ENCODE data around the gene NSMCE3. TPM values are rescaled to one million over a fixed set of nuclear protein-coding genes. Genes with fewer than 3 reads are reported as not detected.
A peak's percentile ranks its signal among the peaks of the same experiment; 100 is the strongest.
"Not testable (repeated sequence)": the region's sequence is repeated elsewhere in the genome, so short reads cannot be mapped to it uniquely, and the experiment has no call there.

The NSMCE3 gene
- total RNA-seq, 2 experiments from 2014 or later = 9.4 to 10.0 TPM

DNA sequence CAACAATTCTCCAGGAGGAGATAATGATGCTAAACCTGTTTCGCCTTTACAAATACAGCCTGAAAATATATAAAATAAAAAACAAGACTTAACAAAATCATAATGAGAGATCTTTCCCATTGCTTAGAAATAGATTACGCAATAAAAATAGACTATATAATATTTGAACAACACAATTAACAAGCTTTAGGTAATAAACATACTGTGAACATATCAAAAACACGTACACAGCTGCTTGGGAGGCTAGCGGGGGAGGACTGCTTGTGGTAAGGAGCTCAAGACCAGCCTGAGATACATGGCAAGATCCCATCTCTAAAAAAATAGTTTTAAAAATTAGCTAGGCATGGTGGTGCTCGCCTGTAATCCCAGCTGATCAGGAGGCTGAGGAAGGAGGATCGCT is 8.7 kb downstream of the NSMCE3 start:
- CTCF ChIA-PET = no interaction called here
- peaks cover 2% of the 10 kb centered on the region for H3K36me3 Mint-ChIP-seq (ENCODE audit: low read depth)

DNA sequence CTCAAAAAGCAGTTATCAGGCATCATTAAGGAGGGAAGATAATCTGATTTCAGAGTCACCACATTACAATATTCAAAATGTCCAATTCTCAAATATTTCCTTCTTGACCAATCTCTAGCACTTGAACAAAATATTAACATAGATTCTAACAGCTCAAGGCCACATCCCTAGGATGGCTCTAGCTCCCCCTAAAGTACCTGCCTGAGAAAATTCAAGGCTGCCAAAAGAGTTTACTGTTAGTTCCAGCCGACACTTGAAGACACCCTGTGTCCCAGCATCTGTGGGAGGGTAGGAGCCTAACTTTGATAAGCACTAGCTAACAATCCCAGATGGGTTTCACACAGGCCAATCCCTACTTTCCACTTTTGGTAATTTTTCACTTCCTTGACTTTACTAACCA is 10.4 kb downstream of the NSMCE3 start:
- no peaks in the 10 kb centered on the region for H3K36me3 Mint-ChIP-seq (ENCODE audit: low read depth)
- POLR2A ChIA-PET = no interaction called here

More for the DNA sequence above, 8.7 kb downstream of the NSMCE3 start:
- Mint-ChIP-seq H3K9me3 (no peaks in the 10 kb centered on the region), H3K27ac (no peak overlapping the region), H3K27me3 (no peaks in the 10 kb centered on the region), H3K4me1 (peaks cover 11% of the 10 kb centered on the region), H3K4me3 (no peak overlapping the region)
- POLR2A ChIA-PET = no interaction called here
- no peak for DNase-seq

DNA sequence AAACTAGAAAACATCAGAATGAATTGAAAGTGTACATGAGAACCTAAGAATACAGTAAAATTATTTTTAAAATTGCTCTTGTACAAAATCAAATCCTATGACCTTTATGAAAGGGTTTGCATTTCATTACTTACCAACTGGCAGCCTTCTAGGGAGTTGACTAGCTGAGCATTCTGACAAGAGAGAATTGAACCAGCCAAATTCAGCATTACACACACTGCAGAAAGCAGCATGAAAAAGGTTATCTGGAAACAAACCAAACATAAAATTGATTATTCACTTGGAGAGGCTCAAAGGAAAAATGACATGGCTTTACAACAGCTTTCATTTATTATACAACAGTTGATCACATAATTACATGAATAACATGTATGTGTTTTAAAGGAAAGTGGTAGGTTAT is 17.4 kb downstream of the NSMCE3 start:
- H3K27ac Mint-ChIP-seq = no peak overlapping the region
- no peaks in the 10 kb centered on the region for H3K4me1 Mint-ChIP-seq
- H3K36me3 Mint-ChIP-seq (ENCODE audit: low read depth) = no peaks in the 10 kb centered on the region
- no peak for DNase-seq
- no peak overlapping the region for H3K4me3 Mint-ChIP-seq
- CTCF ChIA-PET = no interaction called here
- H3K9me3 Mint-ChIP-seq = no peaks in the 10 kb centered on the region
- no peaks in the 10 kb centered on the region for H3K27me3 Mint-ChIP-seq
- POLR2A ChIA-PET = no interaction called here

More for the DNA sequence above, 10.4 kb downstream of the NSMCE3 start:
- Mint-ChIP-seq H3K4me3 (no peak overlapping the region), H3K27ac (no peak overlapping the region), H3K27me3 (no peaks in the 10 kb centered on the region), H3K9me3 (no peaks in the 10 kb centered on the region), H3K4me1 (peaks cover 7% of the 10 kb centered on the region)
- CTCF ChIA-PET = no interaction called here
- DNase-seq = no peak

DNA sequence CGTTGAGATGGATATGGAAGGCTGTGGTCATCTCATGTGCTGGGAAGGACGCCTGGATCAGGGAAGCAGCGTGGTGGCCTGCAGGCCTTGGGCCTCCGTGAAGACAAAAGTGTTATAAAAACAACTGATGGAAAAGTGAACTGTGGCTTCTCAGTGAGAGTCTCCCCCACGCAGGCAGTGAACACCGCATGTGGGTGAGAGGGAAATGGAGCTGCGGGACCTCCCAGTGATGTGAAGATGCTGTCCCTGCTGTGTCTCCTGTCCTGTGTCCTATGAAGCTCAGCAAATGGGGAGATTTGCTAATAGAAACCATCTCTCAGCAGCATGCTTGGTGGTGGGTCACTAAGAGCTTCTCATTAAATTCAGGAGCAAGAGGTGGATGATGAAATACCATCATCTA is 25.1 kb downstream of the NSMCE3 start:
- no peaks in the 10 kb centered on the region for H3K9me3 Mint-ChIP-seq
- no peak overlapping the region for H3K4me3 Mint-ChIP-seq
- H3K27me3 Mint-ChIP-seq = peaks cover 2% of the 10 kb centered on the region
- H3K36me3 Mint-ChIP-seq (ENCODE audit: low read depth) = no peaks in the 10 kb centered on the region
- no peaks in the 10 kb centered on the region for H3K4me1 Mint-ChIP-seq
- DNase-seq = no peak
- ChIA-PET POLR2A (no interaction called here), CTCF (no interaction called here)
- no peak overlapping the region for H3K27ac Mint-ChIP-seq

DNA sequence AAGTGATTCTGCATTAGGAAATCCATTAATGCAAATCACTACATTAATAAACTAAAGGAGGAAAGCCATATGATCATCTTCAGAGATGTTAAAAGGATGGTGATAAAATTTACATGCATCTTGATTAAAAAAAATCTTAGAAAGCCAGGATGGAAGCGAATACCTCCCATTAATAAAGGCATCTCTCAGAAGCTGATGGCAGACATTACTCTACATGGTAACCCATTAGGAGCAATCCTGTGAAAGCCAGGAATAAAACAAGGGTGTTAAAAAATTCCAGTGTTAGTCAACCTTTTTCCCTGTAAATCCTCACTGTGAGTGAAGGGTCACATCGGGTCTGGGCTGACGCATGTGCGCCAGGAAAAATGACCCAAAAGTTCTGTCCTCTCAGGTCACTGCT is 25.5 kb downstream of the NSMCE3 start:
- Mint-ChIP-seq H3K9me3 (no peaks in the 10 kb centered on the region), H3K4me1 (no peaks in the 10 kb centered on the region), H3K27me3 (peaks cover 2% of the 10 kb centered on the region), H3K27ac (no peak overlapping the region), H3K36me3 (ENCODE audit: low read depth) (no peaks in the 10 kb centered on the region), H3K4me3 (no peak overlapping the region)
- no peak for DNase-seq
- CTCF ChIA-PET = no interaction called here
- POLR2A ChIA-PET = no interaction called here

DNA sequence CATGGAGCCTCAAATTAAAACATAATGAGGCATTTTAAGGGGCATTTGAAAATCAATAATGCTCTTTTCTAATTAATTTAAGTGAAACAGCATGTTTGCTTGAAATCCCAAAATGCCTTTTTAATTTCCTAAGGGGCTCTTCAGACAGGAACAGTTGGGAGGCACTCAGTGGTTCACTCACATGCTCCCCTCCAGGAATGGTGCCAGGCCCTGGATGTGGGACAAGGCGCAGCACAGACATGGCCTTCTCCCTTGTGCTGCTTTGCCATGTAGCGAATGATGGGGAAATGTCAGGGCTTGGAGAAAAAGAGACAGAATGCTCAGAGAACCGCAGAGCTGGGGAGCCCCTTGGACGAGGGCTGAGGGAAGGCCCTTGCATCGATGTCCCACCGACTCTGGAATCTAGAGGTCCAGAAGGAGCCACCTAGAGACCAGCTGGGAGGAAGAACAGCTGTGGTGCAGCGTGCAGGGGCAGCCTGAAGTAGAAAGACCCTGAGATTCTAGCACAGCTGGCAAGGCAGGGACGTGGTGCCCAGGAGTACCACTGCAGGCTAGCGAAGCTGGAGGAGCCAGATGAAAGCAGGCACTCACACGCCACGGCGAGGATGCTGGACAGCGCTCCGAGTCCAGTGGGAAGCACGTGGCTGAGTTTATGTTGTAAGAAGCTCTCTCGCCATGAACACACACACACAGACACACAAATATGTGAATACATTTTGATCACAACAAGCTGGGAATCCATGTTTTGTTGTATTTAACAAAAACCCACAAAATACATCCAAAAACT is 27.0 kb downstream of the NSMCE3 start:
- peaks cover 2% of the 10 kb centered on the region for H3K27me3 Mint-ChIP-seq
- POLR2A ChIA-PET = no interaction called here
- H3K27ac Mint-ChIP-seq = peak overlapping the region; percentile 41
- CTCF ChIA-PET = no interaction called here
- H3K36me3 Mint-ChIP-seq (ENCODE audit: low read depth) = no peaks in the 10 kb centered on the region
- no peaks in the 10 kb centered on the region for H3K4me1 Mint-ChIP-seq
- H3K4me3 Mint-ChIP-seq = no peak overlapping the region
- no peaks in the 10 kb centered on the region for H3K9me3 Mint-ChIP-seq
- no peak for DNase-seq

DNA sequence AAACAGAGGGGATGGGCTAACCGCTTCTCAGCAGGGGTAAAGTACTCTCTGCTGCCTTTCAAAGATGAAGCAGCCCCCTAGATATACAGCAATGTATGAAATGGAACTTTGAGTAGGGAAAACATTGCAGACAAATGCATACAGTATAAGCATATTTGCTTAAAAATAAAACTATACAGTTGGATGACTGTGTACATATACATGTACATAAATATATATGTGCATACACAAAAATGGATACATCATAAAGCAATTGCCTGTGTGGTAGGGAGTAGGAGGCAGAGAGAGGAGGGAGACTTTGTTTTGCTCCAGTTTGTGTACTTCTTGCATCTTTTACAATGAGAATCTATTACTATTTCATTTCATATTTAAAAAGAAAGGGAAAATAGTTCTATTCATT is 28.4 kb downstream of the NSMCE3 start:
- ChIA-PET CTCF (no interaction called here), POLR2A (no interaction called here)
- peaks cover 2% of the 10 kb centered on the region for H3K27me3 Mint-ChIP-seq
- H3K27ac Mint-ChIP-seq = no peak overlapping the region
- no peaks in the 10 kb centered on the region for H3K4me1 Mint-ChIP-seq
- no peak for DNase-seq
- no peaks in the 10 kb centered on the region for H3K9me3 Mint-ChIP-seq
- no peaks in the 10 kb centered on the region for H3K36me3 Mint-ChIP-seq (ENCODE audit: low read depth)
- H3K4me3 Mint-ChIP-seq = no peak overlapping the region

DNA sequence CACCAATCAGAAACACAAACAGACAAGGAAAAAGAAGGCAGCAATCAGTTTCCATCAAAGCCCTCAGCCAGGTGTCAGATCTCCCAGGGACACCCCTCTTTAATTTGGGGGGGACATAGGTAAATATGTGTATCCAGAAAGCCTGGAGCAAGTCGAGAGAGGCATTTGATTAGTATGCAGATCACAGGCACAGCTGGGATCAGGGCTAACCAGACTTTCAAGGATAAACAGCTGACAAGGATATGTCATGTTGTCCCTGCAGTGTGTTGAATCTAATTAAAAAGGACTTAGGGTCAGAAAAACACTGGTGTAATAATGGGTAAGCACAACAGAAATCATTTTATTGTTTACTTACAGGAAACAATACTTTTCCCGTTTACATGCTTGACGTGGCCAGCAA is 30.2 kb downstream of the NSMCE3 start:
- ChIA-PET CTCF (no interaction called here), POLR2A (no interaction called here)
- DNase-seq = no peak
- no peak overlapping the region for H3K4me3 Mint-ChIP-seq
- H3K27ac Mint-ChIP-seq = no peak overlapping the region
- peaks cover 6% of the 10 kb centered on the region for H3K27me3 Mint-ChIP-seq
- no peaks in the 10 kb centered on the region for H3K36me3 Mint-ChIP-seq (ENCODE audit: low read depth)
- peaks cover 4% of the 10 kb centered on the region for H3K9me3 Mint-ChIP-seq
- H3K4me1 Mint-ChIP-seq = no peaks in the 10 kb centered on the region

DNA sequence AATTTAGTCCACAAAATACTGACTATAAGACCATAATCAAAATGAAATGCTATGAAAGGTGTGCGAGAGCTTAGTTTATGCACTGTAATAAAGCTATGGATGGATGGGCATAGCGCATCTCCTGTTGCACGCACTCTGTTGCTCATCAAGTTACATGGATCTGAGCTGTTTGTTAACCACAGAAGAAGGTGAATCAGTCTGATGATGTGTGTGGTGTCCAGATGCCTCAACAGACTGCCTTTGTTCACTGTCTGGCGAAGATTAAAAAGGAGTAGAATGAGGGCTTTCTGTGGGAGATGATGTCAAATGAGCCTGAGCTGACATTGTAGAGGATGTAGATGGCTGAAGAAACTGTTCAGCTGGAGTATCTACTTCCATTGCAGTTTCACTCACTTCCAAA is 36.1 kb downstream of the NSMCE3 start:
- Mint-ChIP-seq H3K27ac (no peak overlapping the region), H3K4me1 (no peaks in the 10 kb centered on the region), H3K4me3 (no peak overlapping the region), H3K27me3 (peaks cover 21% of the 10 kb centered on the region), H3K9me3 (peaks cover 4% of the 10 kb centered on the region), H3K36me3 (ENCODE audit: low read depth) (no peaks in the 10 kb centered on the region)
- ChIA-PET CTCF (no interaction called here), POLR2A (no interaction called here)
- DNase-seq = no peak

DNA sequence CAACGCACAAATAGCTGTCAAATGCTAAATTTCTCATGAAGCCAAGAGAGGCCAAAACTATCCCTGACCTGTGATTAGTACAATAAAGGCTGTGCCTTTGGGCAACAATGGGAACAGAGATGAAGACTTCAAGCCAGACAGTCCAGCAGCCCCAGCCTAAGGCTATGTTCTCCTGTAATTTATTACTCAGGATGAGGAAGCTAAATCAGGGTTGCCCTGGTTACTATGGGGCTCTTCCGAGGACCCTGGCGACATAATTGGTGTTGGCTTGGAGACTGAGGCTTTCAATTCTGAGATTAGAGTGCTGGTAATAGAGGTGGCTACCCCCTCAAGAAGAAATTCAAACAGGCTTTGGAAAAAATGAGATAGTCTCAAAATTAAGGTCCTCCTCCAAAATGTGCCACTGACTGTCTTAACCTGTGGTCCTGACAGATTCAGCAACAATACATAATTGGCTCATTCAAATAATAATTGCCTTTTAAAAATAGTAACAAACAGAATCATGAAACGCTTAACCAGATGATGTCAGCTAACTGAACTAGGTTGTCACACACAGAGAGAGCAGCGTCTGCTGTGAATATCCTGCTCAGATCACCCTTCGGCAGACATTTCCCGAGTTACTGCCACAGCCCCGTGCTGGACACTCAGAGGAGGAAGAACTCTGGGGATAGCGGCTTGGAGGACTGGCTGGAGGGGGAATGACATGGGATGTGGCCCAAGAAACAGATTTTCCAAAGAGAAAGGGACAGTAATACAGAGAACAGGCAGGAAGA is 43.0 kb downstream of the NSMCE3 start:
- Mint-ChIP-seq H3K36me3 (ENCODE audit: low read depth) (no peaks in the 10 kb centered on the region), H3K9me3 (no peaks in the 10 kb centered on the region), H3K27me3 (peaks cover 31% of the 10 kb centered on the region), H3K27ac (no peak overlapping the region), H3K4me1 (no peaks in the 10 kb centered on the region), H3K4me3 (no peak overlapping the region)
- no peak for DNase-seq
- CTCF ChIA-PET = no interaction called here
- POLR2A ChIA-PET = no interaction called here

DNA sequence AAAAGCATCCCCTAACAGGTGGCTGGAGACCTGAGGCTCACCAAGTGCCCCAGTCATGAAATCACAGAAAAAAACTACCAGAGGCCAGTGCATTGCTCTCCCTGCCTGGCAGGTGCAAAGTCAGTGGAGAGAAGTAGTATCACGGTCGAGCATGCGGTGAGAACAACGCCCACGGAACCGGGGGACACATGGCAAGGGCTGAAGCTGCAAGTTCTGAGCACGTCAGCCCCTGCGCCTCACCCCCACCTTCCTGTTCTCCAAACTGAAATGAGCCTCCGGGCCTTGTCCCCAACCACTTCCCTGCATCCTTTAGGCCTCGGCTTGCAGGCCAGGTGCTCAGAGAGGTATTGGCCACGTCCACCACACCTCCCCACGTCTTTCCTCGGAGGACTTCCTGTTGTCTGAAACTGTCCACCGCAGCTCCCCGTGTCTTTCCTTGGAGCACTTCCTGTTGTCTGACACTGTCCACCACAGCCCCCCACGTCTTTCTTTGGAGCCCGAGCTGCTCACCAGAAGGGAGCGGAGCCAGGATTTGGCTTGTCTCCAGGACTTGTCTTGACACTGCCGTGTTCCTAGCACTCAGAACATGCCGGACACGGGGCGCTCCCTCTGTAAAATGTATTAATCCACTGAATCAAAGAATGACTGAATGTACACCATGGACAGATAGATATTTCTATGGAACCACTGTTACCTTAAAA is 43.9 kb downstream of the NSMCE3 start:
- Mint-ChIP-seq H3K9me3 (no peaks in the 10 kb centered on the region), H3K36me3 (ENCODE audit: low read depth) (no peaks in the 10 kb centered on the region), H3K4me3 (no peak overlapping the region), H3K4me1 (no peaks in the 10 kb centered on the region), H3K27me3 (peaks cover 30% of the 10 kb centered on the region), H3K27ac (no peak overlapping the region)
- no peak for DNase-seq
- ChIA-PET POLR2A (no interaction called here), CTCF (no interaction called here)

DNA sequence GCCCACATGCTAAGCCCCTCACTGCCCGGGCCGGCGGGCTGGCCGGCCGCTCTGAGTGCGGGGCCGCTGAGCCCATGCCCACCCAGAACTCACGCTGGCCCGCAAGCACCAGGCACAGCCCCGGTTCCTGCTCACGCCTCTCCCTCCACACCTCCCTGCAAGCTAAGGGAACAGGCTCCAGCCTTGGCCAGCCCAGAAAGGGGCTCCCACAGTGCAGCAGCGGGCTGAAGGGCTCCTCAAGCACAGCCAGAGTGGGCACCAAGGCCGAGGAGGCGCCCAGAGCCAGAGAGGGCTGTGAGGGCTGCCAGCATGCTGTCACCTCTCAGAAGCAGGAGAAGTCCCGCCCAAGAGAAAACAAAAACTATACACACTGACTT is 44.6 kb downstream of the NSMCE3 start:
- peaks cover 25% of the 10 kb centered on the region for H3K27me3 Mint-ChIP-seq
- H3K9me3 Mint-ChIP-seq; POLR2A ChIA-PET; H3K27ac Mint-ChIP-seq; H3K4me3 Mint-ChIP-seq; H3K36me3 Mint-ChIP-seq (ENCODE audit: low read depth); H3K4me1 Mint-ChIP-seq; CTCF ChIA-PET; DNase-seq: not testable (repeated sequence)

DNA sequence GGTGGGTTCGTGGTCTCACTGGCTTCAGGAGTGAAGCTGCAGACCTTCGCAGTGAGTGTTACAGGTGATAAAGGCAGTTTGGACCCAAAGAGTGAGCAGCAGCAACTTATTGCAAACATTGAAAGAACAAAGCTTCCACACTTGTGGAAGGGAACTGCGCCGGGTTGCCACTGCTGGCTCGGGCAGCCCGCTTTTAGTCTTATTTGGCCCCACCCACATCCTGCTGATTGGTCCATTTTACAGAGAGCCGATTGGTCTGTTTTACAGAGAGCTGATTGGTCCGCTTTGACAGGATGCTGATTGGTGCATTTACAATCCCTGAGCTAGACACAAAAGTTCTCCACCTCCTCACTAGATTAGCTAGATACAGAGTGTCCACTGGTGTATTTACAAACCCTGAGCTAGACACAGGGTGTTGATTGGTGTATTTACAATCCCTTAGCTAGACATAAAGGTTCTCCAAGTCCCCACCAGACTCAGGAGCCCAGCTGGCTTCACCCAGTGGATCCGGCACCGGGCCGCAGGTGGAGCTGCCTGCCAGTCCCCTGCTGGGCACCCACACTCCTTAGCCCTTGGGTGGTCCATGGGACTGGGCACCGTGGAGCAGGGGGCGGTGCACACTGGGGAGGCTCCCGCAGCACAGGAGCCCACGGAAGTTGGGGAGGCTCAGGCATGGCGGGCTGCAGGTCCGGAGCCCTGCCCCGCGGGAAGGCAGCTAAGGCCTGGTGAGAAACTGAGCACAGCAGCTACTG is 45.2 kb downstream of the NSMCE3 start:
- H3K27ac Mint-ChIP-seq; DNase-seq; CTCF ChIA-PET; H3K9me3 Mint-ChIP-seq; H3K4me1 Mint-ChIP-seq; H3K4me3 Mint-ChIP-seq; H3K36me3 Mint-ChIP-seq (ENCODE audit: low read depth); POLR2A ChIA-PET: not testable (repeated sequence)
- H3K27me3 Mint-ChIP-seq = peaks cover 19% of the 10 kb centered on the region
